Amniotic epithelial cell (primary cell): ENCODE data around the gene RUNX2.

ENCODE experiments used
- DNase-seq: peaks from one replicate; pipeline ENCODE4 v3.0.0-alpha.2; 2010; ENCODE audit warnings: low read depth

The RUNX2 gene

GRCh38 chr6:45518013-45518720 lies 190.0 kb downstream of the RUNX2 start:
- peak; percentile 92 for DNase-seq

- no peak for DNase-seq
Measured at GRCh38 chr6:45521226-45521625, 193.1 kb downstream of the RUNX2 start.

GRCh38 chr6:45522486-45522885 lies 194.4 kb downstream of the RUNX2 start:
- peak; percentile 75 for DNase-seq

GRCh38 chr6:45527210-45527609 lies 199.1 kb downstream of the RUNX2 start:
- DNase-seq: no peak

GRCh38 chr6:45531999-45532595 lies 204.0 kb downstream of the RUNX2 start:
- DNase-seq: no peak

GRCh38 chr6:45532721-45533210 lies 204.6 kb downstream of the RUNX2 start:
- DNase-seq: peak; percentile 33

- DNase-seq: no peak
Measured at GRCh38 chr6:45533386-45533785, 205.3 kb downstream of the RUNX2 start.

- DNase-seq: no peak
Measured at GRCh38 chr6:45535933-45536332, 207.8 kb downstream of the RUNX2 start.

- DNase-seq: peak; percentile 51
Measured at GRCh38 chr6:45537539-45537938, 209.4 kb downstream of the RUNX2 start.

- no peak for DNase-seq
Measured at GRCh38 chr6:45538641-45539547, 210.8 kb downstream of the RUNX2 start.

- DNase-seq: no peak
Measured at GRCh38 chr6:45540375-45540920, 212.3 kb downstream of the RUNX2 start.

GRCh38 chr6:45541934-45542333 lies 213.8 kb downstream of the RUNX2 start:
- DNase-seq: peak; percentile 63

GRCh38 chr6:45543298-45544235 lies 215.4 kb downstream of the RUNX2 start:
- peak; percentile 86 for DNase-seq

- DNase-seq: no peak
Measured at GRCh38 chr6:45545416-45545815, 217.3 kb downstream of the RUNX2 start.

- DNase-seq: no peak
Measured at GRCh38 chr6:45548657-45549515, 220.8 kb downstream of the RUNX2 start.

- no peak for DNase-seq
Measured at GRCh38 chr6:45552536-45552935, 224.4 kb downstream of the RUNX2 start.

- DNase-seq: peak; percentile 39
Measured at GRCh38 chr6:45553730-45554344, 225.7 kb downstream of the RUNX2 start.

- DNase-seq: no peak
Measured at GRCh38 chr6:45554591-45554990, 226.5 kb downstream of the RUNX2 start.

- peak; percentile 73 for DNase-seq
Measured at GRCh38 chr6:45555981-45556771, 228.0 kb downstream of the RUNX2 start.
